HepG2 (cell line): Measurements from ENCODE around the gene TMEM266. TPM values are rescaled to one million over a fixed set of nuclear protein-coding genes. Genes with fewer than 3 reads are reported as not detected.
A peak's percentile ranks its signal among the peaks of the same experiment; 100 is the strongest.

ENCODE experiments used
- ATAC-seq: fragments of 200-7000 bp; cut with Tn5 transposase; 3 replicates; pipeline ENCODE4 v1.9.1; 2020; ENCODE audit warnings: mild to moderate bottlenecking, moderate library complexity
- BruUV-seq: library from RNA; stranded (reverse); fragments of 400-500 nt; replicated peaks from 2 replicates; lab custom pipeline; 2021; lab: Mats Ljungman, UMichigan
- CTCF ChIA-PET: fragments of 300-600 bp; formaldehyde crosslinking; extraction: SDS; loops from one replicate; lab custom pipeline; 2021; ENCODE audit warnings: low total read pairs, inconsistent platforms, low intra/inter-chr PET ratio; lab: Yijun Ruan, JAX
- POLR2A ChIA-PET: fragments of 350-600 bp; sonication (Branson Sonifier 250); formaldehyde crosslinking; loops from one replicate; lab custom pipeline; 2020; ENCODE audit warnings: antibody characterized with exemption, inconsistent platforms; lab: Yijun Ruan, JAX
- DNase-seq: peaks from one replicate; pipeline ENCODE4 v3.0.0-alpha.2; 2015; ENCODE audit warnings: low spot score
- FAIRE-seq: peaks from 3 replicates; lab custom pipeline; 2011; peaks lifted over from hg19 to GRCh38; lab: Jason Lieb, UNC
- H2AFZ ChIP-seq: one replicate; pipeline ENCODE4 v1.6.1; 2011; ENCODE audit warnings: low read length, inconsistent platforms
- H3K27ac ChIP-seq: fragments of 300-600 bp; 3 replicates; pipeline ENCODE4 v1.8.0; 2011; ENCODE audit warnings: mixed run types, mild to moderate bottlenecking, mixed read lengths, low read length, inconsistent platforms; ENCODE audit not compliant: insufficient read depth; ENCODE audit errors: extremely low read length
- H3K27me3 ChIP-seq, 2 experiments: fragments of 200-600 bp in 1 of 2; 2 replicates in 1 of 2; 3 replicates in 1 of 2; pipeline versions ENCODE4 v1.6.0 to v1.8.0; 2011; ENCODE audit warnings: low read length in 2 of 2, mild to moderate bottlenecking in 2 of 2, moderate library complexity in 2 of 2, inconsistent platforms in 1 of 2; ENCODE audit not compliant: insufficient read depth in 2 of 2, control insufficient read depth in 1 of 2
- H3K36me3 ChIP-seq, 2 experiments: fragments of 200-600 bp in 1 of 2; replicated peaks in 1 of 2; 2 replicates in 1 of 2; 3 replicates in 1 of 2; pipeline versions ENCODE4 v1.5.1 to v1.8.0; 2011; ENCODE audit warnings: low read length in 2 of 2, inconsistent platforms in 1 of 2; ENCODE audit not compliant: insufficient read depth in 2 of 2, control insufficient read depth in 1 of 2
- H3K4me1 ChIP-seq: 2 replicates; pipeline ENCODE4 v1.5.1; 2012; ENCODE audit warnings: low read length, inconsistent platforms; ENCODE audit not compliant: insufficient read depth
- H3K4me2 ChIP-seq: 2 replicates; pipeline ENCODE4 v1.6.0; 2011; ENCODE audit warnings: low read depth, low read length, inconsistent platforms
- H3K4me3 ChIP-seq, 3 experiments: fragments of 200-600 bp in 1 of 3; sonication (generic), shearing (Covaris generic) in 1 of 3; replicated peaks in 1 of 3; 2 replicates each; pipeline ENCODE4 v1.5.1; 2011 to 2016; ENCODE audit warnings: low read length in 3 of 3, inconsistent platforms in 2 of 3, low read depth in 2 of 3, mild to moderate bottlenecking in 2 of 3, control low read depth in 1 of 3, mixed read lengths in 1 of 3; ENCODE audit not compliant: insufficient read depth in 1 of 3
- H3K79me2 ChIP-seq: one replicate; pipeline ENCODE4 v1.6.1; 2011; ENCODE audit warnings: low read length, inconsistent platforms; ENCODE audit not compliant: insufficient read depth
- H3K9ac ChIP-seq: 2 replicates; pipeline ENCODE4 v1.6.0; 2011; ENCODE audit warnings: mild to moderate bottlenecking, low read depth, low read length, inconsistent platforms; ENCODE audit not compliant: insufficient read depth
- H3K9me3 ChIP-seq: 2 replicates; pipeline ENCODE4 v1.5.1; 2012; ENCODE audit warnings: mild to moderate bottlenecking, low read length
- H4K20me1 ChIP-seq: 2 replicates; pipeline ENCODE4 v1.6.0; 2011; ENCODE audit warnings: inconsistent platforms, mild to moderate bottlenecking, low read length, moderate library complexity; ENCODE audit not compliant: insufficient read depth
- CCDC6 ChIP-seq: sonication (generic); formaldehyde crosslinking; IDR thresholded peaks from 2 replicates; pipeline ENCODE4 v1.8.1; 2022; ENCODE audit warnings: mild to moderate bottlenecking, missing genetic modification reagents, moderate library complexity
- GPN1 ChIP-seq: sonication (generic); formaldehyde crosslinking; IDR thresholded peaks from 2 replicates; pipeline ENCODE4 v1.5.1; 2020; ENCODE audit warnings: missing genetic modification reagents, borderline replicate concordance
- HNRNPLL ChIP-seq: fragments of 200-400 bp; formaldehyde crosslinking; IDR thresholded peaks from 2 replicates; pipeline ENCODE4 v1.6.1; 2017; ENCODE audit warnings: mild to moderate bottlenecking, low read depth, low read length; ENCODE audit not compliant: poor library complexity, severe bottlenecking
- KAT8 ChIP-seq: IDR thresholded peaks from 2 replicates; pipeline ENCODE4 v1.6.1; 2016; ENCODE audit warnings: missing genetic modification reagents, missing compliant biosample characterization
- MXI1 ChIP-seq: IDR thresholded peaks from 3 replicates; pipeline ENCODE4 v1.6.1; 2012; ENCODE audit warnings: low read depth, low read length, inconsistent platforms, borderline replicate concordance
- PCBP1 ChIP-seq: fragments of 200-400 bp; formaldehyde crosslinking; IDR thresholded peaks from 2 replicates; pipeline ENCODE4 v1.6.1; 2017; ENCODE audit warnings: mild to moderate bottlenecking, low read depth, low read length, borderline replicate concordance
- PPARG ChIP-seq: conservative IDR thresholded peaks from 2 replicates; pipeline ENCODE4 v1.6.1; 2016; ENCODE audit warnings: missing biosample characterization, missing genetic modification reagents
- SMC3 ChIP-seq: IDR thresholded peaks from 2 replicates; pipeline ENCODE4 v1.6.1; 2011; ENCODE audit warnings: low read length, improper control_type of control experiment
- ZNF264 ChIP-seq: sonication (generic); formaldehyde crosslinking; IDR thresholded peaks from 2 replicates; pipeline ENCODE4 v1.4.0; 2020; ENCODE audit warnings: missing genetic modification reagents
- ZNF510 ChIP-seq: sonication (generic); formaldehyde crosslinking; IDR thresholded peaks from 2 replicates; pipeline ENCODE4 v1.4.0; 2020; ENCODE audit warnings: low read depth, mild to moderate bottlenecking, missing genetic modification reagents
- WGBS: methylation state at CpG from one replicate; pipeline ENCODE4 v1.1.6; 2017; ENCODE audit warnings: low lambda C conversion rate; 5-methylcytosine and 5-hydroxymethylcytosine counted together
- in situ Hi-C: cut with HindIII; loops from 2 replicates; pipeline ENCODE4 v1.10.0; 2017; ENCODE audit warnings: low pct_unique_long_range_greater_than_20kb; ENCODE audit not compliant: extremely low pct_ligation_motif_present
- intact Hi-C: fragments of 100-400 bp; cut with micrococcal nuclease; formaldehyde crosslinking; loops from one replicate; pipeline ENCODE4 v1.10.0; 2022; ENCODE audit not compliant: unreplicated experiment
- polyA plus RNA-seq, 8 experiments: library from polyadenylated mRNA; depleted of rRNA in 3 of 8; stranded (reverse) in 7 of 8; unstranded in 1 of 8; fragments of >200 nt; fragmentation: Illumina TruSeq in 4 of 8; extraction: Trizol in 4 of 8; gene quantifications; 2 replicates each; pipeline versions ENCODE4 v1.2.1 to v1.2.3, GENCODE V29; 2011 to 2016; ENCODE audit warnings: low read depth in 4 of 8, missing spikeins in 1 of 8, mixed read lengths in 1 of 8; ENCODE audit not compliant: insufficient read depth in 1 of 8
- total RNA-seq, 5 experiments: library from RNA; depleted of rRNA; stranded (reverse); fragments of >200 nt; fragmentation: Illumina TruSeq; extraction: Trizol; gene quantifications; 2 replicates each; pipeline ENCODE4 v1.2.3, GENCODE V29; 2016; ENCODE audit warnings: low read depth in 1 of 5
- TF ChIP-seq, protein P1 (sequence below): sonication (generic); formaldehyde crosslinking; IDR thresholded peaks from 2 replicates; pipeline ENCODE4 v1.4.0; 2020; ENCODE audit warnings: missing genetic modification reagents
- TF ChIP-seq, protein P2 (sequence below): sonication (generic); formaldehyde crosslinking; IDR thresholded peaks from 2 replicates; pipeline ENCODE4 v1.5.0; 2020; ENCODE audit warnings: missing genetic modification reagents

Gene TMEM266
- total and polyA plus RNA-seq, 2 of the 13 experiments (the other 11 are each of a cell fraction or from before 2014, with no cell fraction given) = 0.04 TPM; not detected in 1

DNA sequence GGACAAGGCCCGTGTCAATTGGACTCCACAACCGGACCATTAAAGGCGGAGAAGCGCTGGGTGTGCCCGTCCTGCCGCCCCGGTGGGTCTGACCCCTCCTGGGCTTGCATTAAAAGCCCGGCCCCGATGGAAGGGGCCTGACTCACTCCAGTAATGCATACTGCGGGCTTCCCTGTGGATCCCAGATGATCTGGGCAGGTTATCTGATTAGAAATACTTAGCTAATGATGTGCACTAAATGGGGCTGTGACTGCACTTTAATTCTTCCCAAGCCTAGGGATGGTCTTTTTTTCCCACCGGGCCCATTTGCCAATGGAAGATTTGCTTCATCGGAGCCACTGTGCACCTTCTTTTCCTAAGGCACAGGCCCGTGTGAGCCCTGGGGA, 124.9 kb downstream of the TMEM266 start:
- Histone ChIP-seq H3K79me2 (no peaks in the 10 kb centered on the region), H3K4me1 (peaks cover 17% of the 10 kb centered on the region; the same call in 1 of the 2 replicates), H3K27ac (no peak overlapping the region), H4K20me1 (no peaks in the 10 kb centered on the region), H3K27me3 (peaks cover 2 to 26% of the 10 kb centered on the region in 2 experiments; a peak in 4 of 5 replicates), H3K4me3 (no peak overlapping the region), H2AFZ (no peak overlapping the region), H3K9me3 (no peaks in the 10 kb centered on the region), H3K9ac (no peak overlapping the region), H3K4me2 (no peak overlapping the region), H3K36me3 (no peaks in the 10 kb centered on the region)
- TF ChIP-seq, protein P1, sequence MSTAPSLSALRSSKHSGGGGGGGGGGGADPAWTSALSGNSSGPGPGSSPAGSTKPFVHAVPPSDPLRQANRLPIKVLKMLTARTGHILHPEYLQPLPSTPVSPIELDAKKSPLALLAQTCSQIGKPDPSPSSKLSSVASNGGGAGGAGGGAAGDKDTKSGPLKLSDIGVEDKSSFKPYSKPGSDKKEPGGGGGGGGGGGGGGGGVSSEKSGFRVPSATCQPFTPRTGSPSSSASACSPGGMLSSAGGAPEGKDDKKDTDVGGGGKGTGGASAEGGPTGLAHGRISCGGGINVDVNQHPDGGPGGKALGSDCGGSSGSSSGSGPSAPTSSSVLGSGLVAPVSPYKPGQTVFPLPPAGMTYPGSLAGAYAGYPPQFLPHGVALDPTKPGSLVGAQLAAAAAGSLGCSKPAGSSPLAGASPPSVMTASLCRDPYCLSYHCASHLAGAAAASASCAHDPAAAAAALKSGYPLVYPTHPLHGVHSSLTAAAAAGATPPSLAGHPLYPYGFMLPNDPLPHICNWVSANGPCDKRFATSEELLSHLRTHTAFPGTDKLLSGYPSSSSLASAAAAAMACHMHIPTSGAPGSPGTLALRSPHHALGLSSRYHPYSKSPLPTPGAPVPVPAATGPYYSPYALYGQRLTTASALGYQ (CRISPR knock-in tag) = no peak
- TF ChIP-seq HNRNPLL (no peak), PCBP1 (no peak), ZNF510 (CRISPR knock-in tag) (no peak), KAT8 (no peak)
- DNase-seq (no peak), ATAC-seq (no peak), FAIRE-seq (no peak)
- CTCF ChIA-PET = no interaction called here
- POLR2A ChIA-PET = interaction anchor here (2.4 kb wide), 1 partner anchor 151 kb away, joined by 12 read pairs; the partner anchor contains the start of gene ISL2
- 71% methylated on average over 9 of the region's 13 CpGs for WGBS
- intact Hi-C loops = no loop called here
- in situ Hi-C loops = no loop called here
- BruUV-seq = no TSS peak

DNA sequence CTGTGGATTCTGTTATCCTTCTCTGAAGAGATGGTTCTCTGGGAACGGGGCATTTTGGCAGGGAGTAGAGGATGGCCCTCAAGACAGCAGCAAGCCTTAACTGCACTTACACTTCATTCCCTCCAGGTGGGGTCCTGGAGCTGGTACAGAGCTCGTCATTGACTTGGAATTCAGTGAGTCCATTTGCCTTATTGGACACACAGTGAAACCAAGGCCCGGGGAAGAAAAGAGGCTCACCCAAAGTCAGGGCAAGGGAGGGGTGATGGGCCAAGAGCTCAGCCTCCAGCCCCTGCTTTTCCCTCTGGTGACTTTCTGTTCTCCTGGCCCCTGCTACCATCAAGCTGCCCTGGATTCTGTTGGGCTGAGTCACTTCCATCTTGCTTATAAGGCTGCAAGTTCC, 125.9 kb downstream of the TMEM266 start:
- WGBS = 0% methylated on average over 3 of the region's 3 CpGs
- H3K9ac ChIP-seq = no peak overlapping the region
- H3K79me2 ChIP-seq = no peaks in the 10 kb centered on the region
- peaks cover 24% of the 10 kb centered on the region for H3K4me1 ChIP-seq
- in situ Hi-C loops = no loop called here
- FAIRE-seq (peak; percentile 81), DNase-seq (peak; percentile 72), ATAC-seq (peak; percentile 72)
- no peak overlapping the region for H3K4me3 ChIP-seq
- no peak overlapping the region for H2AFZ ChIP-seq
- no TSS peak for BruUV-seq
- no peaks in the 10 kb centered on the region for H3K9me3 ChIP-seq
- intact Hi-C loops = no loop called here
- H4K20me1 ChIP-seq = no peaks in the 10 kb centered on the region
- no peaks in the 10 kb centered on the region for H3K36me3 ChIP-seq
- no peak overlapping the region for H3K27ac ChIP-seq
- POLR2A ChIA-PET = interaction anchor here (0.8 to 2.4 kb wide), 4 partner anchors 22 to 150 kb away, joined by 3 to 12 read pairs (median 4); partner anchors contain the start of gene ISL2
- H3K4me2 ChIP-seq = peak overlapping the region; percentile 52
- peaks cover 3 to 31% of the 10 kb centered on the region in 2 experiments; a peak in 4 of 5 replicates for H3K27me3 ChIP-seq
- CTCF ChIA-PET = interaction anchor here (1.3 kb wide), 1 partner anchor 680 kb away, joined by 3 read pairs; no protein-coding TSS in a partner anchor
- TF ChIP-seq CCDC6 (CRISPR knock-in tag) (no peak), SMC3 (peak; percentile 46), ZNF264 (CRISPR knock-in tag) (no peak), PPARG (CRISPR knock-in tag) (no peak), GPN1 (no peak), MXI1 (no peak)
- TF ChIP-seq, protein P2, sequence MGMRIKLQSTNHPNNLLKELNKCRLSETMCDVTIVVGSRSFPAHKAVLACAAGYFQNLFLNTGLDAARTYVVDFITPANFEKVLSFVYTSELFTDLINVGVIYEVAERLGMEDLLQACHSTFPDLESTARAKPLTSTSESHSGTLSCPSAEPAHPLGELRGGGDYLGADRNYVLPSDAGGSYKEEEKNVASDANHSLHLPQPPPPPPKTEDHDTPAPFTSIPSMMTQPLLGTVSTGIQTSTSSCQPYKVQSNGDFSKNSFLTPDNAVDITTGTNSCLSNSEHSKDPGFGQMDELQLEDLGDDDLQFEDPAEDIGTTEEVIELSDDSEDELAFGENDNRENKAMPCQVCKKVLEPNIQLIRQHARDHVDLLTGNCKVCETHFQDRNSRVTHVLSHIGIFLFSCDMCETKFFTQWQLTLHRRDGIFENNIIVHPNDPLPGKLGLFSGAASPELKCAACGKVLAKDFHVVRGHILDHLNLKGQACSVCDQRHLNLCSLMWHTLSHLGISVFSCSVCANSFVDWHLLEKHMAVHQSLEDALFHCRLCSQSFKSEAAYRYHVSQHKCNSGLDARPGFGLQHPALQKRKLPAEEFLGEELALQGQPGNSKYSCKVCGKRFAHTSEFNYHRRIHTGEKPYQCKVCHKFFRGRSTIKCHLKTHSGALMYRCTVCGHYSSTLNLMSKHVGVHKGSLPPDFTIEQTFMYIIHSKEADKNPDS (CRISPR knock-in tag) = no peak
